Lower leg skin (tissue), 4 donors: ENCODE data around the gene HOXB8. TPM values are rescaled to one million over a fixed set of nuclear protein-coding genes. Genes with fewer than 3 reads are reported as not detected.

ENCODE experiments used
- DNase-seq, 2 donors: peaks; one replicate each; pipeline ENCODE4 v3.0.0-alpha.2; 2019; ENCODE audit warnings: low spot score in 2 of 2
- H3K4me3 ChIP-seq: fragments of 200-600 bp; sonication (generic); 2 replicates; pipeline ENCODE4 v1.5.1; 2017; ENCODE audit warnings: mild to moderate bottlenecking, low read depth; ENCODE audit not compliant: poor library complexity, severe bottlenecking
- CTCF ChIP-seq, 3 donors: fragments of 450-650 bp; IDR thresholded peaks; one replicate each; pipeline ENCODE4 v1.5.1; 2016; ENCODE audit warnings: antibody characterized with exemption in 3 of 3, mild to moderate bottlenecking in 3 of 3, moderate library complexity in 2 of 3
- POLR2A ChIP-seq, 2 donors: fragments of 450-650 bp; IDR thresholded peaks; one replicate each; pipeline ENCODE4 v1.6.1; 2016 to 2017; ENCODE audit warnings: antibody characterized with exemption in 2 of 2, mild to moderate bottlenecking in 1 of 2, moderate library complexity in 1 of 2
- WGBS, 2 donors: methylation state at CpG; one replicate each; pipeline ENCODE4 v1.1.5; 2018; 5-methylcytosine and 5-hydroxymethylcytosine counted together
- intact Hi-C: fragments of 100-400 bp; cut with DNase I; formaldehyde crosslinking; loops from one replicate; pipeline ENCODE4 v1.15.0; 2023; ENCODE audit warnings: low total_unique reads
- total RNA-seq, 4 donors: library from RNA; depleted of rRNA; stranded (reverse); fragments of >200 nt; gene quantifications; one replicate each; pipeline ENCODE4 v1.1.0, GENCODE V29; 2016

Gene HOXB8
- total RNA-seq, 4 donors from 2014 or later: 1.4 TPM; not detected in 3

- intact Hi-C loops: no loop called here
- no peak for TF ChIP-seq POLR2A (IDR thresholded peaks at IDR 0.05)
- no peak for TF ChIP-seq CTCF (IDR thresholded peaks at IDR 0.05)
- no peak overlapping the region for H3K4me3 ChIP-seq
- no peak for DNase-seq
- WGBS, 2 donors: 62 to 69% methylated on average over 3 of the region's 3 CpGs
Observed at GRCh38 chr17:48583708-48584222, 31.3 kb downstream of the HOXB8 start.

- DNase-seq: no peak
- H3K4me3 ChIP-seq: no peak overlapping the region
- TF ChIP-seq CTCF (IDR thresholded peaks at IDR 0.05) (no peak), POLR2A (IDR thresholded peaks at IDR 0.05) (no peak)
- intact Hi-C loops: no loop called here
- WGBS, 2 donors: 51 to 66% methylated on average over 7 of the region's 7 CpGs
Observed at GRCh38 chr17:48582750-48583069, 32.4 kb downstream of the HOXB8 start.

GRCh38 chr17:48579760-48580554 is 35.1 kb downstream of the HOXB8 start:
- DNase-seq: no peak
- H3K4me3 ChIP-seq: no peak overlapping the region
- WGBS, 2 donors: 74 to 78% methylated on average over 26 of the region's 26 CpGs
- TF ChIP-seq CTCF (IDR thresholded peaks at IDR 0.05): no peak
- TF ChIP-seq POLR2A (IDR thresholded peaks at IDR 0.05): no peak
- intact Hi-C loops: no loop called here

GRCh38 chr17:48579471-48579759 is 35.7 kb downstream of the HOXB8 start:
- intact Hi-C loops: no loop called here
- TF ChIP-seq CTCF (IDR thresholded peaks at IDR 0.05) (no peak), POLR2A (IDR thresholded peaks at IDR 0.05) (no peak)
- H3K4me3 ChIP-seq: no peak overlapping the region
- no peak for DNase-seq
- WGBS, 2 donors: 68 to 73% methylated on average over 7 of the region's 7 CpGs

GRCh38 chr17:48578616-48579470 is 36.2 kb downstream of the HOXB8 start:
- DNase-seq: no peak
- WGBS, 2 donors: 21 to 27% methylated on average over 41 to 43 of the region's 43 CpGs
- peak overlapping the region; percentile 31 for H3K4me3 ChIP-seq
- intact Hi-C loops: no loop called here
- TF ChIP-seq CTCF (IDR thresholded peaks at IDR 0.05): no peak
- TF ChIP-seq POLR2A (IDR thresholded peaks at IDR 0.05): no peak
